IMR-90 (cell line): ENCODE results near the gene FOXP1. TPM values are rescaled to one million over a fixed set of nuclear protein-coding genes. Genes with fewer than 3 reads are reported as not detected.

Source experiments
- ATAC-seq: fragments of 200-7000 bp; cut with Tn5 transposase; 2 replicates; pipeline ENCODE4 v1.9.1; 2020; ENCODE audit warnings: low read depth, mild to moderate bottlenecking, moderate library complexity
- BruUV-seq: library from RNA; stranded (reverse); fragments of 400-500 nt; replicated peaks from 2 replicates; lab custom pipeline; 2021; lab: Mats Ljungman, UMichigan
- CTCF ChIA-PET: fragments of 300-600 bp; formaldehyde crosslinking; extraction: SDS; loops from one replicate; lab custom pipeline; 2021; ENCODE audit warnings: antibody characterized with exemption; lab: Yijun Ruan, JAX
- POLR2A ChIA-PET: fragments of 300-600 bp; sonication (Branson Sonifier 250); formaldehyde crosslinking; loops from one replicate; lab custom pipeline; 2022; ENCODE audit warnings: antibody characterized with exemption; ENCODE audit not compliant: unreplicated experiment; lab: Charles Lee
- DNase-seq: peaks from one replicate; pipeline ENCODE4 v3.0.0; 2013
- H2AFZ ChIP-seq: replicated peaks from 2 replicates; pipeline ENCODE3; 2013; ENCODE audit warnings: low read length, mild to moderate bottlenecking; ENCODE audit not compliant: poor library complexity
- H2AK5ac ChIP-seq: 2 replicates; pipeline ENCODE4 v1.6.1; 2013; ENCODE audit warnings: low read depth, low read length, inconsistent platforms
- H2AK9ac ChIP-seq: replicated peaks from 2 replicates; pipeline ENCODE3; 2013; ENCODE audit warnings: mild to moderate bottlenecking, low read depth, low read length, moderate library complexity; ENCODE audit not compliant: poor library complexity
- H2BK120ac ChIP-seq: 2 replicates; pipeline ENCODE4 v1.6.1; 2013; ENCODE audit warnings: low read depth, low read length, inconsistent platforms
- H2BK15ac ChIP-seq: 3 replicates; pipeline ENCODE4 v1.6.1; 2013; ENCODE audit warnings: low read depth, low read length, inconsistent platforms
- H2BK20ac ChIP-seq: 2 replicates; pipeline ENCODE4 v1.6.1; 2013; ENCODE audit warnings: low read depth, mild to moderate bottlenecking, inconsistent platforms, low read length, moderate library complexity
- H2BK5ac ChIP-seq: 2 replicates; pipeline ENCODE4 v1.6.1; 2013; ENCODE audit warnings: mild to moderate bottlenecking, low read depth, low read length, inconsistent platforms; ENCODE audit not compliant: poor library complexity, severe bottlenecking
- H3K14ac ChIP-seq: replicated peaks from 2 replicates; pipeline ENCODE4 v1.6.1; 2013; ENCODE audit warnings: low read depth, low read length, inconsistent platforms
- H3K18ac ChIP-seq: 2 replicates; pipeline ENCODE4 v1.6.1; 2013; ENCODE audit warnings: low read depth, low read length, control low read depth
- H3K23ac ChIP-seq: 2 replicates; pipeline ENCODE4 v1.6.1; 2013; ENCODE audit warnings: low read depth, low read length, inconsistent platforms
- H3K27ac ChIP-seq: 2 replicates; pipeline ENCODE4 v1.5.1; 2013; ENCODE audit warnings: mild to moderate bottlenecking, control low read depth, low read length; ENCODE audit not compliant: insufficient read depth
- H3K27me3 ChIP-seq: 2 replicates; pipeline ENCODE4 v1.6.1; 2013; ENCODE audit warnings: low read length; ENCODE audit not compliant: control insufficient read depth, insufficient read depth
- H3K36me3 ChIP-seq: 2 replicates; pipeline ENCODE4 v1.6.1; 2013; ENCODE audit warnings: low read length, mixed read lengths; ENCODE audit not compliant: control insufficient read depth, insufficient read depth
- H3K4ac ChIP-seq: 2 replicates; pipeline ENCODE4 v1.6.1; 2013; ENCODE audit warnings: low read depth, low read length, inconsistent platforms
- H3K4me1 ChIP-seq: 2 replicates; pipeline ENCODE4 v1.6.1; 2013; ENCODE audit warnings: low read length, mixed read lengths; ENCODE audit not compliant: control insufficient read depth, insufficient read depth
- H3K4me2 ChIP-seq: 2 replicates; pipeline ENCODE4 v1.6.1; 2013; ENCODE audit warnings: low read depth, mild to moderate bottlenecking, control low read depth, low read length, moderate library complexity
- H3K4me3 ChIP-seq: 2 replicates; pipeline ENCODE4 v1.5.1; 2013; ENCODE audit warnings: low read depth, mild to moderate bottlenecking, control low read depth, low read length, moderate library complexity; ENCODE audit not compliant: insufficient read depth
- H3K56ac ChIP-seq: 2 replicates; pipeline ENCODE4 v1.6.1; 2013; ENCODE audit warnings: low read length, inconsistent platforms; ENCODE audit not compliant: insufficient read depth; ENCODE audit errors: extremely low read depth
- H3K79me1 ChIP-seq, 2 experiments: 2 replicates each; pipeline ENCODE4 v1.6.1; 2013; ENCODE audit warnings: low read length in 2 of 2, inconsistent platforms in 1 of 2, low read depth in 1 of 2
- H3K9ac ChIP-seq: 2 replicates; pipeline ENCODE4 v1.6.1; 2013; ENCODE audit warnings: low read depth, low read length, control low read depth
- H3K9me1 ChIP-seq: 2 replicates; pipeline ENCODE4 v1.6.1; 2013; ENCODE audit warnings: low read length, inconsistent platforms; ENCODE audit not compliant: insufficient read depth
- H3K9me3 ChIP-seq: 2 replicates; pipeline ENCODE4 v1.6.1; 2013; ENCODE audit warnings: low read length; ENCODE audit not compliant: control insufficient read depth, insufficient read depth
- H4K20me1 ChIP-seq: 2 replicates; pipeline ENCODE4 v1.6.1; 2013; ENCODE audit warnings: low read length, inconsistent platforms; ENCODE audit not compliant: insufficient read depth
- H4K5ac ChIP-seq: 2 replicates; pipeline ENCODE4 v1.6.1; 2013; ENCODE audit warnings: mild to moderate bottlenecking, low read depth, low read length, control low read depth
- H4K8ac ChIP-seq, 2 experiments: 2 replicates each; pipeline ENCODE4 v1.6.1; 2013; ENCODE audit warnings: low read depth in 2 of 2, low read length in 2 of 2, control low read depth in 1 of 2, inconsistent platforms in 1 of 2
- H4K91ac ChIP-seq: 2 replicates; pipeline ENCODE4 v1.6.1; 2013; ENCODE audit warnings: low read depth, low read length, inconsistent platforms; ENCODE audit not compliant: insufficient read depth
- CHD1 ChIP-seq: IDR thresholded peaks from 2 replicates; pipeline ENCODE4 v1.6.1; 2012; ENCODE audit warnings: low read depth, low read length, improper control_type of control experiment
- RAD21 ChIP-seq: IDR thresholded peaks from 2 replicates; pipeline ENCODE4 v1.6.1; 2012; ENCODE audit warnings: low read length, improper control_type of control experiment
- WGBS, 2 experiments: methylation state at CpG; one replicate each; pipeline versions ENCODE4 v1.1.5 to v1.1.7; 2013; ENCODE audit warnings: missing lambda C conversion rate in 2 of 2; ENCODE audit not compliant: insufficient read length in 1 of 2; ENCODE audit errors: extremely low coverage in 2 of 2; 5-methylcytosine and 5-hydroxymethylcytosine counted together
- dilution Hi-C: fragments of 300-500 bp; cut with HindIII; formaldehyde crosslinking; loops from one replicate; pipeline ENCODE4 v1.14.3; 2018; ENCODE audit warnings: low sequenced_read_pairs; ENCODE audit not compliant: unreplicated experiment
- in situ Hi-C: fragments of 300-500 bp; cut with MboI; formaldehyde crosslinking; loops from 3 replicates; pipeline ENCODE4 v1.14.3; 2019; ENCODE audit warnings: low sequenced_read_pairs, inconsistent platforms, mixed read lengths
- intact Hi-C: fragments of 100-400 bp; cut with micrococcal nuclease; formaldehyde crosslinking; loops from 2 replicates; pipeline ENCODE4 v1.10.0; 2022
- polyA plus RNA-seq, 3 experiments: library from polyadenylated mRNA; depleted of rRNA; stranded (reverse); fragments of >200 nt; gene quantifications; 2 replicates each; pipeline ENCODE4 v1.2.3, GENCODE V29; 2012; ENCODE audit warnings: low replicate concordance in 1 of 3
- total RNA-seq: library from RNA; depleted of rRNA; stranded (reverse); fragments of >200 nt; gene quantifications from 2 replicates; pipeline ENCODE4 v1.2.3, GENCODE V29; 2012

FOXP1 gene
- total and polyA plus RNA-seq, 2 of the 4 experiments (the other 2 are of a cell fraction) = 37.0 to 132 TPM

- no peak overlapping the region for H3K14ac ChIP-seq
- H3K9ac ChIP-seq = no peak overlapping the region
- H2AFZ ChIP-seq = no peak overlapping the region
- no peak overlapping the region for H3K4me2 ChIP-seq
- dilution Hi-C loops (no loop called here), in situ Hi-C loops (no loop called here), intact Hi-C loops (no loop called here)
- TF ChIP-seq RAD21 (no peak), CHD1 (no peak)
- H2AK5ac ChIP-seq = no peak overlapping the region
- no peak overlapping the region for H4K8ac ChIP-seq
- H2AK9ac ChIP-seq = no peak overlapping the region
- CTCF ChIA-PET = no interaction called here
- no peaks in the 10 kb centered on the region; the same call in 1 of the 2 replicates for H3K9me1 ChIP-seq
- no peaks in the 10 kb centered on the region for H3K36me3 ChIP-seq
- H3K4me1 ChIP-seq = no peaks in the 10 kb centered on the region
- no peak overlapping the region for H3K23ac ChIP-seq
- POLR2A ChIA-PET = no interaction called here
- no peak overlapping the region for H2BK20ac ChIP-seq
- no peak overlapping the region for H3K27ac ChIP-seq
- H3K18ac ChIP-seq = no peak overlapping the region
- H4K91ac ChIP-seq = no peak overlapping the region
- H4K20me1 ChIP-seq = no peaks in the 10 kb centered on the region
- no peaks in the 10 kb centered on the region for H3K27me3 ChIP-seq
- H2BK5ac ChIP-seq = no peak overlapping the region
- H4K5ac ChIP-seq = no peak overlapping the region
- WGBS, 2 experiments = no CpG with 5 or more reads among the region's 1 CpG
- H2BK120ac ChIP-seq = no peak overlapping the region
- no peak overlapping the region for H3K4me3 ChIP-seq
- H2BK15ac ChIP-seq = no peak overlapping the region
- H3K79me1 ChIP-seq = peaks cover 10 to 34% of the 10 kb centered on the region in 2 experiments
- no peak for ATAC-seq
- no TSS peak for BruUV-seq
- H3K9me3 ChIP-seq = no peaks in the 10 kb centered on the region
- H3K56ac ChIP-seq = no peak overlapping the region
- no peak for DNase-seq
- H3K4ac ChIP-seq = no peak overlapping the region
Measured at GRCh38 chr3:71469138-71469435, 114.4 kb downstream of the FOXP1 start.
